NCI-H1092 treated with DMSO at 0.1 percent for 48 hours (cell line): Measurements from ENCODE around the gene ELMO3.

Experiments used
- DNase-seq: peaks from one replicate; lab custom pipeline; 2025; lab: John Stamatoyannopoulos, UW

Gene ELMO3

DNA sequence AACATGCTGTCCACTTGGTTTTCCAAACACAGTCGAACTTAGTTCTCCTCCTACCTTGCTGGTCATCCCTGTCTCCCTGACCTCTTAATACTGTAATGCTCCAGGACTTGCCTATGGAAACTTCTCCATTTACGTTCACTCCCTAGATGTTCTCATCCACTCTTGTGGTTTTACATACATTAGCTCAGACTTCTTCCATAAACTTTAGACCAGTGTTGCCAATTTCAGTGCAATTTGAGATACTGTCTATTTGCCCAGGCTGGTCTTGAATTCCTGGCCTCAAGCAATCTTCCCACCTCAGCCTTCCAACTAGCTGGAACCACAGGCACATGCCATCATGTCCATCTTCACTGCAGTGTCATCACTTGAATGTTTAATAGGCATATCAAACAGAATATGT, 16.6 kb upstream of the ELMO3 start:
- DNase-seq: no peak

DNA sequence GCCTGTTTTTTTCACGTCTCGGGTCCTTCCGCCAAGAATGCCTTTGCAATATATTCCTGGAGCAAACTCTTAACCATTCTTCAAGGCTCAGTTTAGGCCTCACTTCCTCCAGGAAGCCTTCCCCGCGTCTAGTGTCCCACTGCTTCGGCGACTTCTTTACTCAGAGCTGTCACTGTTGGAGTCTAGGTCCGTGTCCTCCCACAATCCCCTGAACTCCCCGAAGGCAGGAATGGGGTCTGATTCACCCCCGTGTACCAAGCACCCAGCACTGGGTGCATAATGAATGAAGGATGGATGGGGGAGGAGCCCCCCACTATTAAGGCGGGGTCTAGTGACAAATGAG, 15.7 kb upstream of the ELMO3 start:
- DNase-seq: no peak

DNA sequence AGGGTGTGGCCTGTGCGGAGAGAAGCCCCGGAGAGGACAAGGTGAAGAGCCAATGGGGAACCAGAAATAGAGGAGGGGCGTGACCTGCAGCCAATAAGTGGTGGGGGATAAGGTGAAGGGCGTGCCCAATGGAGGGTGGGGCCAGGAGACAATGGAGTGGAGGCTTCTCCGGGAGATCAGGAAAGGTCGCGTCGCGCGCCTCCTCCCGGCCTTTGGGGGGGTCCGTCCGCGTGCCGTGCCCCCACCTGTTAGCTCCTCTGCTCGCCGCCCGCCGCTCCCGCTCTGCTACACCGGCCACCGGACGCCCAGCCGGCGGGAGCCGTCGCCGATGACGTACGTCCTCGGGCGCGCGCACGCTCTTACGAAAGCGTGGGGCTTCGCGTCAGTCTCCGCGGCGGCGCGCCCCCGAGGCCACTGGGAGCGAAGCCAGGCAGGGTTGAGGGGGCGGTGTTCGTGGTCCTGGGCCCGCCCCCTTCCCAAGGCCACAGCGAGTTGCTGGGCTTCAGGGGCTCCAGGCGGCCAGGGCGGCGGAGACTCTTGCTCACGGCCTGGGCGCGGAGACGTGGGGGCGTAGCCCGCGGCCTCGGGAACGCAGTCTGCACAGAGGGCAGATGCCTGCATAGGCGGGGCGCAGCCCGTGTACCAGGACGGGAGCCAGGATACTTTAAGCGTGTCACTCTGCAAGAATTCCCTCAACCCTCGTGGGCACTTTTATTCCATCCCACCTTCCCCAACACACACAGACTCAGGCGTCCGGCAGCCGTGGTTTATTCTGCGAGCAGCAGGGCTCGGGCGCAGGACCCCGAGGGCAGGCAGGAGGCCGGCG, 15.1 kb upstream of the ELMO3 start, which contains the start of gene MATCAP1:
TSS of gene MATCAP1 (minus strand) at position 337 of the 826 bp plus-strand sequence. CDS start 3,353 bp downstream, outside the sequence.
- DNase-seq: peak; percentile 99

DNA sequence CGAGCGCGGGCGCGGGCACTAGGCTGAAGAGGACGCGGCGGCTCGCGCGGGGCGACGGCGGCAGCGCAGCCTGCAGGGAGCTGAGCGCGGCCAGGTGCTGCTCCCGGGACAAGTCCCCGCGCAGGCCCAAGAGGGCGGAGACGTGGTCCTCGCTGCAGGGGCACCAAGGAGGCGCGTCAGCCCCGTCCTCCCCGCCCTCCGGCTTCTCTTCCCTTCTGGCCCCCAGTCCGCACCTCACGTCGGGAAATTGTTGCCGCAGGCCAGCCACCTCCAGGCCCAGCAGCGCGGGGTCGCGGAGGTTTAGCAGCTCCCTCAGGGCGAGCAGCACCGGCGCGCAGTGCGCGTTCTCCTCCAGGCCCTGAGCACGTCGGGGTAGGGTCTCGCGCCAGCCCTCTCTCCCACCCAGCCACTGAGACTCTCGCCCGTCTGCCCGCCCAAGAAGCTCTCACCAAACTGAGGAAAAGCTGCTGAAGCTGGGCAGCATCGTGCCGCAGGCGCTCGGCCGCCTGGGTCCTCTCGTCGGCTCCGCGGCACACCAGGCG, 14.4 kb upstream of the ELMO3 start:
- DNase-seq: peak; percentile 56

DNA sequence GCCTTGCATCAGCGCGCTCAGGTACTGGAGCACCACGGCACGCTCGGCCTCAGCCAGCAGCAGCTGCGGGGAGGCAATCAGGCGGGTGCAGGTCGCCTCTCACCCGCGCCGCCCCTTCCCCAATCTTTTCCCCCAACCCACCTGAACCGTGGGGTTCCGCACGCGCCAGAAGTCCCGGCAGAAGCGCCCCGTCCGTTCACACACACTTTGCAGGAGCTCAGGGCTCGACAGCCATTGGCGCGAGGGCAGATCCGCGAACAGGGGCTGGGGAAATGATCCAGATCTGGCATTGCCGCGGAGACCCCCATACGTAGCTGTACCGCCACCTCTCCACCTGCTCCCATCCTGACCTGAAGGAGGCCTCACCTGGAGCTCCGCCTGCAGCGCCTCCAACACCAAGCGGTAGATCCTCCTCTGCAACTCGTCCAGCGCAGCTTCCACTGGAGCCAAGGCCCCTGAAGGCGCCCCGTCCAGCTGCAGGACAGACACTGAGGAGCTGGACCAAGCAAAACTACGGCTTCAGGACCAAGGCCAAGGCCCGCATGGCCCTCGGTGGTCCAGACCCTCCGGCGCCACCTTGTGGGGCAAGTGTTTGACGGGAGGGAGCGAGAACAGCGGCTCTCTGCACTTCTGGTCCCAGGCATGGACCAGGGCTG, 13.8 kb upstream of the ELMO3 start:
- peak; percentile 53 for DNase-seq

DNA sequence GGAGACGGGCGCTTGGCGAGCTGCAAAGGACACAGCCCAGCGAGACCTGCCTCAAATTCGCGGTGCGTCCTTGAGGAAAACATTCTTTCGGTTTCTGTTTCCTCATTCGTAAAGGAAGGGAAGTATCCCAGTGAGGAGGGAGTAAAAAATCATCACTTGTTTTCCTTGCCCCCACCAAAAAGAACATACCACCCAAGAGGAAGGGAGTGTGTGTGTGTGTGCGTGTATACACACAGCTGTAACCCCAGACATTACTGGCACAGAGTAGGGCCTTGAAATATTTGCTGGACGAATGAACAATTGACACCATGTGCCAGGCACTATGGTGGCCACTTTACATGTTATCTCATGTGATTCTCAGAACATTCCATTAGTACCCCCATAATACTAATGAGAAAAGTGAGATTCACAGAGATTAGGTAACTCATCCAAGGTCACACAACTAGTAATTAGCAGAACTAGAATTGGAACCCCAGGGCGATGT, 13.2 kb upstream of the ELMO3 start:
- DNase-seq: no peak

DNA sequence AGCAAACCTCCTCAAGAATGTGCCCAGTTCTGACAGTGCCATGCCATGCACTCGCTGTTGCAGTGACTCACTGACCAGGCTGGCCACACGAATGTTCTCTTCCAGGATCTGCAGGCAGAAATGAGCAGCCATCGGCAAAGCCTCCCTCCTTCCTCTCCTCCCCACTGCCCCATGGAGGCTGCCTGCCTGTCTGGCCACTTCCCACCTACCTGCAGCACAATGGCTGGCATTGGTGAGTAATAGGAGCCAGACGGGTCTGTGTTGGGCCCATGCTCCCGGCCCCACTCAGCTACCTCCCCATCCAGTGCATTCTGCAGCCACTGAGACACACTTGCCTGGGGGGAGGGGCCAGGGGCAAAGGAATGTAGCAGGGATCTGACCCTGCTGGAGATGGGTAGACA, 12.4 kb upstream of the ELMO3 start:
- DNase-seq: no peak

DNA sequence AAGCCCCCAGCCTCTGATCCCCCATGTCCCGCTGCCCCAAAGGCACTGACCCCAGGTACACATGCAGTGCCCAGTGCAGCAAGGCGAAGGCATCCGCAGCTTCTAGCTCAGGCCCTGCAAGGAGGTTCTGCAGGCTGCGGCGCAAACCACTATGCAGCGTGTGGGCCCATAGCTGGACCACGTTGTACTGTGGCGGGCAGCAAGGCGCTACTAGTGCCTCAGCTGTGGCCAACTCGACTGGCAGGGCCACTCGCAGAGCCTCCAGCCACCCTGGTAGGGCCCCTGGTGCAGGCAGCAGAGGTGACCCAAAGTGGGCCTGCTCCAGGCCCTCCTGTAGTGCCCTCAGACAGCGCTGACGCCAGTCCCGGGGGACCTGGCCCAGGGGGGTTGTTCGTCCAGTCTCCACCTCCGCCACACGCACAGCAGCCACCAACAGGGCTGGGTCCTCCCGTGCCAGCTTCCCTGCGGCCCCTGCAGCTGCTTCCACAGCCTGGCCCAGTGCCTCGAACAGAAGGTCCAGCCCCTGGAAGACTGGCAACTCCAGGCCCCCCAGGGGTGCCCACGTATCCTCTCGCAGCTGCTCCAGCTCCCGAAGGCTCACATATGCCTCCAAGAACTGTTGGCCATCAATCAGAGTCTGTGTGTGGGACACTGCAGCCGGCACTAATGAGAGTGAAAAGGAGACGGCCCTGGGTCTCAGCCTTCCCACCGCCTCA, 11.6 kb upstream of the ELMO3 start:
- peak; percentile 8 for DNase-seq

DNA sequence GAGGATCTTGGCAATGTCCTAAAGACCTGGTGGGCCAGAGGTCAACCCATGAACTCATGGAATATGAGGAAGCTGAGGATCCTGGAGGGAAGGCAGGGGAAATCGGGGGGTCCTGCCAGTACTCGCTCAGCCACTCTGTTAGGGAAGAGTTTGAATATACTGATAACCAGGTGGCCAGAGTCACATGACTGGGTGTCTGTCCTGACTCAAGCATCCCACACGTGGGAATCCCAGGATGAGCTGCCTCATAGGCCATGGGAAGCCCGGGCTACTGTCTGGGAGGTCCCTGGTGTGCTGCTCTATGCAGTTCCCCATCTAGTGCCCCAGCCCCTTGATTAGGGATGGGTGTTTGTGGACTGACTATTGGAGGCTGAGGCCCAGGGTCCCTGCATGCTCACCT, 10.6 kb upstream of the ELMO3 start:
- no peak for DNase-seq

DNA sequence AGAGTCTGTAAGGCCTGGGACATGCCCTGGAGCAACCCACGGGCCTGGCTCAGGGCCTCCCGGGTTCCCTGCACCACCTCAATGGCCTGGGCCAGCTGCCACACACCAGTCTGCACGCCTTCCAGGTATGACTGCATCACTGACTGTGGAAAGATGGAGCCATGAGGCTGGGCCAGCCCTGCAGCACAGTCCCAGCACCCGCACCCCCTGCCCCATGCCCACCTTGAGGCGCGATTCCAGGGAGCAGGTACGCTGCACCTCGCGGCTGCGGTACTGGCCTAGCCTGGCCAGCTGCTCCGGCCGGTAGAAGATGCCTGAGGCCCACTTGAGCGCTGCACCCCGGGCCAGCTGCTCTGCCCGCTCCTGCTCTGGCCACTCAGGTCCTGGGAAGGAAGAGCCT, 10.1 kb upstream of the ELMO3 start:
- DNase-seq: no peak

DNA sequence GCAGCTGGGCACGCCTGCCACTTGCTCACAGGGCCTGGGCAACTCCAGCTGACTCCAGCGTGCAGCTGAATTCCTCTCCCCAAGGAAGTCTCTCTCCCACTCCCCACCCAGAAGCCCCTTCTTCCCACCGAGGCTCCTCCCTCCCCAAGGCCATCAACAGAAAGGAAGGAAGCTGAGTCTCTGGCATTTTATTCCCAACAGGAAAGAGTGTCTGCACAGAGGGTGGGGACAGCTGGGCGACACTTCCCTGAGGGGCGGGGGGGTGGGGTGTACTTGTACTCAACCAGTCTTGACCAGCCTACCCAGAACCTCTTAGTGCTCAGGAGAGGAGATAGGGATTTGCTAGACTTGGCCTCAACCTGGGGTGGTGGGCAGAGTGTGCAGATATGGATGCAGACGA, 8.9 kb upstream of the ELMO3 start, which contains the start of gene EXOC3L1:
TSS of gene EXOC3L1 (minus strand) at position 96 of the 400 bp plus-strand sequence. CDS start 460 bp downstream, outside the sequence.
- DNase-seq: no peak

DNA sequence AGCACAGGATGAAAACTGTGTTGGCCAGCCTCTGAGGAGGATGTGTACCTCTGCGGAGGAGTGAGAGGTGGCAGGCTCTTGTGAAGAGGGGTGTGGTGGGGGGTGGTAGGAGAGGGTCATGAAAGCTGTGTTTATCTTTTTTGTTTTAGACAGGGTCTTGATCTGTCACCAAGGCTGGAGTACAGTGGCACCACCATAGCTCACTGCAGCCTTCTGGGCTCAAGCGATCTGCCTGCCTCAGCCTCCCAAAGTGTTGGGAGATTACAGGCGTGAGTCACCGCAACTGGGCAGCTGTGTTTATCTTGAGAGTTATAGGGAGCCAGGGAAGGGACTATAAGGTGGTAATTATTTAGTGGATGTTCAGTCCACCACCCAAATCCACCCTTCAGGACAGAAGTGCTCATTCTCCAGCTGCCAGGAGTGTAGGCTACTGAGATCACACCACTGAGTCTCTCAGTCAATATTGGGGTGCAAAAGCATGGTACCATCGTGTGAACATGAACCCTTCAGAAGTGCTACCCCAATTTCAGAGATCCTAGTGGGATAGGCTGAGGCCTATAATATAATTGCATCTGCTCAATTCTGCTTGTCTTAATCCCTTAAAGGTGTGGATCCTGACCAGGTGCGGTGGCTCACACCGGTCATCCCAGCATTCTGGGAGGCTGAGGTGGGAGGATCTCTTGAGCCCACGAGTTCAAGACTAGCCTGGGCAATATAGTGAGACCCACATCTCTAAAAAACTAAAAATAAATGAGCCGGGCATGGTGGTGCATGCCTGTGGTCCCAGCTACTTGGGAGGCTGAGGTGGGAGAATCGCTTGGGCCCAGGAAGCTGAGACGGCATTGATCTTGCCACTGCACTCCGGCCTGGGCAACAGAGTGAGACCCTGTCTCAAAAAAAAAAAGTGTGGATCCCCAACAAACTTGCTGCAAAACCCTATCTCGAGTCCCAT, 8.2 kb upstream of the ELMO3 start:
- no peak for DNase-seq

DNA sequence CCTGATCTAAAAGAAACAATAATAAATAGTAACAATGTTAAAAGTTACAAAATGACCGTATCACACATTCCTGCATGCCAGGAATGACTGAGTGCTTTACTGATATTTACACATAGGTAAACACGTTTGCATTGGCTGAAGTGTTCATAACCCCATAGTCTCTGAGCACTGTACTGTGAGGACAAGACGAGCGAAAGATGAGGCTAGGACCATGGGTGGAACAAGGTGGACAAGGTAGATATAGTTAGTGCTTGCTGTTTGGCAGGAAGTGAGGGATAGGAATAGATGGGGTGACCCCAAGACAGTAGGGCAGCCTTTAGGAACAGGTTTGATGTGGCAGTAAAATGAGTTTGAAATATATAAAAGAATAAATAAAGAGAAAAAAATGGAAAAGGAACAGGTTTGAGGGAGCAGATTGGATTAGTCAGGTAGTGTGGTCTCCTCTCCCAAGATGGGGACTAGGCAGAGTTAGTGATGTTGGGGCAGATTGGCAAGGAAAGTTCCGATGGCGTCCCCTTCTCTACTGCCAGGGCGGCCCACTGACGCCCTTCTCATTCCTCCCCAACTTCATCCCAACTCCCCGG, 7.4 kb upstream of the ELMO3 start:
- no peak for DNase-seq

DNA sequence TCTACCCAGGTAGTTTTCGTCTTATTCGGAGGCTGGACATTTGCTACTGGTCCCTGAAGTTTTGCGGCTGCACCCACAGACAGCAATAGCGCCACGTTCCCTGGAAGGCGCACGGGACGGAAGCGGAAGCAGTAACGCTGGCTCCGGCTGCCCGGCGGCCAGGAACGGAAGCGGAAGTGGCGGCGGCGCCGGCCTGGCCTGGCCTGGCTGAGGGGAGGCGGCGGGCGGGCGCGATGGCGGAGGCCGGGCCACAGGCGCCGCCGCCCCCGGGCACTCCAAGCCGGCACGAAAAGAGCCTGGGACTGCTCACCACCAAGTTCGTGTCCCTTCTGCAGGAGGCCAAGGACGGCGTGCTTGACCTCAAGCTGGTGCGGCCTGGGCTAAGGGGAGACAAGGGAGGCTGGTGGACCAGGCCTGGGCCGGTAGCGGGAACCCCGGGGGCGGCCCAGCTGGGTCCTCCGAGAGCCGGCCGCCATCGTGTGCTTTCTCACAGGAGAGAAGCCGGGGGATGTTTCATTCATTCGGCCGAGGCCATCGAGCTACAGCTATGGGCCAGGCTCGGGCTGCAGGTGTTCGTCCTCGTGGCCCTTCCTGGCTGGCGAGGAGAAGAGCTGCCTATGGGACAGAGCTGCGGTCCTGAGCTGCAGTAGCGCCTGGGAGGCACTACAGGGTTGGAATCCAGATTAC, 6.8 kb upstream of the ELMO3 start, which contains the start of gene E2F4:
TSS of gene E2F4 (plus strand) at position 161 of the 687 bp plus-strand sequence. CDS start at position 234, 73 bp downstream.
- peak; percentile 88 for DNase-seq

DNA sequence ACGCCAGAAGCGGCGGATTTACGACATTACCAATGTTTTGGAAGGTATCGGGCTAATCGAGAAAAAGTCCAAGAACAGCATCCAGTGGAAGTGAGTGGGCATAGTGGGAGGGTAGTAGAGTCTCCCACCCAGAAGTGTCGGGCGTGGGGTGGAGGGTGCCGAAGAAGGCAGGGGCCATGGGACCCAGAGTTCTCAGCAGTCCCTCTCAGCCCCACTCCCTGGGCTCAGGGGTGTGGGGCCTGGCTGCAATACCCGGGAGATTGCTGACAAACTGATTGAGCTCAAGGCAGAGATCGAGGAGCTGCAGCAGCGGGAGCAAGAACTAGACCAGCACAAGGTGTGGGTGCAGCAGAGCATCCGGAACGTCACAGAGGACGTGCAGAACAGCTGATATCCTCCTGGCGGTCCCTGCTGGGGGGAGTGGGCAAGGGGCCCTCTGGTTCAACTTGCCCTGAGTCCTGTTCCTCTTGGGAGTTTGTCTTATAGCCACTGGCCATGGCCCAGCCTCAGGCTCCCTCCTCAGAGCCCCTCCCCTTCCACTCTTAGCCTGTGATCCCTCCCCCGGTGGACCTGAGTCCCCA, 6.1 kb upstream of the ELMO3 start:
- DNase-seq: no peak

DNA sequence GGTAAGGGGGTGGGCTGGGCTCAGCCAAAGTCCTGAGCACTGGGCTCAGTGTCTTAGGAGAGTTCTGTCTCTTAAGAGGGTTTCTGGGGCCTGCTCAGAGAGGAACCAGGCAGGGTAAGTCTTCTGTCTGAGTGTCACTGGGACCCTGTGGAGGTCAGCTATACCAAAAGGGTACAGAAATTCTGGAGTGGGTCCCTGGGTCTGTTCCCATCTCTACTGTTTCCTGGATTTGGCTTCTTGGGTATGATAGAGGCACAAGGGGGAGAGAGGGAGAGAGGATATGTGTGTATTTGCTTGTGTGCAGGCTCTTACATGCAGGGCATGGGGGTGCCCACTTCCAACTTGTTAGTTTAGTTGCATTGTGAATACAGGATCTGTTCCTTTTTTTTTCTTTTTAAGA, 5.4 kb upstream of the ELMO3 start:
- no peak for DNase-seq

DNA sequence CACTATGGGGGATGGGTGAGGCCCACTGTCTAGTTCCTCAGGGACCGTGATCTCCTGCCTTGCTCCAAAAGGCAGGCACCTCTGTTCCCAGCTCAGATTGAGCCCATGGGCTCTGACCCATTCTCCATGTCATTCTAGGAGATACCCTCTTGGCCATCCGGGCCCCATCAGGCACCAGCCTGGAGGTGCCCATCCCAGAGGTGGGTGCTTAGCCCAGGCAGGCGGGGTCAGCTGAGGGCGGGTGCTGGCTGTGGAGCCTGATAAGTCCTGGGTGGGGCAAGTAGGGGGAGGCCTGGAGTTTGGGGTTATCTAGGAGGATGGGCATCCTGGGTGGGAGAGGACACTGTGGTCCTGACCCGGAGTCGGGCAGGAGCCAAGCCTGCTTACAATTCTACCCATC, 4.7 kb upstream of the ELMO3 start:
- no peak for DNase-seq

DNA sequence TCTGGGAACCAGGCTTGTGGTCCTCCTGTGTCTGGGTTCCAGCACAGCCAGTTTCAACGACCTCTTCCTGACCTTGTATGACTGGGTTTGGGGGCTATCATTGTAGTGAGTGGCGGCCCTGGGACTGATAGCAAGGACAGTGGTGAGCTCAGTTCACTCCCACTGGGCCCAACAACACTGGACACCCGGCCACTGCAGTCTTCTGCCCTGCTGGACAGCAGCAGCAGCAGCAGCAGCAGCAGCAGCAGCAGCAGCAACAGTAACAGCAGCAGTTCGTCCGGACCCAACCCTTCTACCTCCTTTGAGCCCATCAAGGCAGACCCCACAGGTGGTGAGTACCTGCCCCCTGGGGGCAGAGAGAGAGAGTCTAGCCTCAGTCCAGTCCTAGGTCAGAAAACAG, 3.3 kb upstream of the ELMO3 start:
- no peak for DNase-seq

DNA sequence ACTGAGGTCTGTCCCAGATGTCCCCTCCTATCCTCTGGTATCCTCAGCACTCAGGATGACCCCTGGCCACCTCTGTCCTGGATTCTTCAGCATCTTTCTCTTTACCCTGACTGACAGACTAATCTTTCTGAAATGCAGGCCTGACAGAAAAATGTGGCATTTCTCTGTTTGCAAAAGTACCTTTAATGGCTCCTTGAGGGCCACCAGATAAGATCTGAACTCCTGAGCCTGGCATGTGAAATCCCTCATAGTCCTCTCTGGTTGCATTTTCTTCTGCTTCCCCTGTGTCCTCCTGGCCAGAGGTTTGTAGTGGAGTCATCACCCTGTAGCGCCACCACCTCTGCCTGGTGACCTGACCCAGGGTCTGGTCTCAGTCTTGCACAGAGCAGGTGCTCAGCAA, 2.0 kb upstream of the ELMO3 start:
- no peak for DNase-seq

DNA sequence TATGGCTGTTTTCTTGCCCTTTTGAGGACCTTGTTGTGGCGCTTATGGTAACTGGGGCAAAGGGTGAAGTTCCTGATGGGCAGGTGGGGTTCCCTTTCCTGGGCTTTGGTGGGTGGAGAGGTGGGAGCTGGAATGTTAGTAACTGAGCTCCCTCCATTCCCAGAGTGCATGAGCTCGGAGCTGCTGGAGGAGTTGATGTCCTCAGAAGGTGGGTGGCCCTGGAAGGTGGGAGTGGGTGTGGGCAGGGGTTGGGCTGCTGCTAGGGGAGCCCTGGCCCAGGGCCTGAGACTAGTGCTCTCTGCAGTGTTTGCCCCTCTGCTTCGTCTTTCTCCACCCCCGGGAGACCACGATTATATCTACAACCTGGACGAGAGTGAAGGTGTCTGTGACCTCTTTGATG, 1.2 kb upstream of the ELMO3 start:
- DNase-seq: no peak
